ENCODE data around the gene UNC119B. TPM values are rescaled to one million over a fixed set of nuclear protein-coding genes. Genes with fewer than 3 reads are reported as not detected.

Gene UNC119B
- total RNA-seq, 1 experiment from 2014 or later, result 11.1 TPM

- peak; percentile 24 for DNase-seq (ENCODE audit: low read depth)
Measured at GRCh38 chr12:120687578-120688289, 22.5 kb upstream of the UNC119B start.

GRCh38 chr12:120688527-120689071 is 21.7 kb upstream of the UNC119B start:
- DNase-seq (ENCODE audit: low read depth), result peak; percentile 50

GRCh38 chr12:120689397-120690082 is 20.7 kb upstream of the UNC119B start:
- no peak for DNase-seq (ENCODE audit: low read depth)

- DNase-seq (ENCODE audit: low read depth), result no peak
Measured at GRCh38 chr12:120690083-120690450, 20.2 kb upstream of the UNC119B start.

- no peak for DNase-seq (ENCODE audit: low read depth)
Measured at GRCh38 chr12:120690978-120691377, 19.3 kb upstream of the UNC119B start.

GRCh38 chr12:120692524-120693033 is 17.7 kb upstream of the UNC119B start:
- DNase-seq (ENCODE audit: low read depth), result peak; percentile 80

GRCh38 chr12:120693848-120694247 is 16.4 kb upstream of the UNC119B start:
- no peak for DNase-seq (ENCODE audit: low read depth)

- DNase-seq (ENCODE audit: low read depth), result no peak
Measured at GRCh38 chr12:120696626-120697025, 13.6 kb upstream of the UNC119B start.

GRCh38 chr12:120697344-120697743 is 12.9 kb upstream of the UNC119B start:
- no peak for DNase-seq (ENCODE audit: low read depth)

- DNase-seq (ENCODE audit: low read depth), result no peak
Measured at GRCh38 chr12:120698665-120699064, 11.6 kb upstream of the UNC119B start.

- no peak for DNase-seq (ENCODE audit: low read depth)
Measured at GRCh38 chr12:120699553-120699952, 10.7 kb upstream of the UNC119B start.

- no peak for DNase-seq (ENCODE audit: low read depth)
Measured at GRCh38 chr12:120700886-120701285, 9.4 kb upstream of the UNC119B start.

GRCh38 chr12:120702637-120703036 is 7.6 kb upstream of the UNC119B start:
- DNase-seq (ENCODE audit: low read depth), result peak; percentile 30

GRCh38 chr12:120703311-120703942 is 6.8 kb upstream of the UNC119B start:
- no peak for DNase-seq (ENCODE audit: low read depth)

- DNase-seq (ENCODE audit: low read depth), result no peak
Measured at GRCh38 chr12:120705618-120706017, 4.6 kb upstream of the UNC119B start.

GRCh38 chr12:120706029-120706428 is 4.2 kb upstream of the UNC119B start:
- peak; percentile 20 for DNase-seq (ENCODE audit: low read depth)

- no peak for DNase-seq (ENCODE audit: low read depth)
Measured at GRCh38 chr12:120708651-120709050, 1.6 kb upstream of the UNC119B start.

GRCh38 chr12:120710805-120711296 is 593 bp downstream of the UNC119B start:
- peak; percentile 36 for DNase-seq (ENCODE audit: low read depth)

GRCh38 chr12:120711411-120711810 is 1.2 kb downstream of the UNC119B start:
- DNase-seq (ENCODE audit: low read depth), result no peak

- DNase-seq (ENCODE audit: low read depth), result no peak
Measured at GRCh38 chr12:120712610-120713009, 2.4 kb downstream of the UNC119B start.

- peak; percentile 81 for DNase-seq (ENCODE audit: low read depth)
Measured at GRCh38 chr12:120713861-120714482, 3.7 kb downstream of the UNC119B start.

- DNase-seq (ENCODE audit: low read depth), result no peak
Measured at GRCh38 chr12:120718055-120718454, 7.8 kb downstream of the UNC119B start.
